DND-41 (cell line): Measurements from ENCODE around the gene TPRN.

Experiments used
- CTCF ChIP-seq: IDR thresholded peaks from 2 replicates; pipeline ENCODE4 v1.5.1; 2012; ENCODE audit warnings: borderline replicate concordance, low read length, moderate library complexity, mild to moderate bottlenecking; ENCODE audit not compliant: poor library complexity, severe bottlenecking; ENCODE audit errors: extremely low read depth
- EZH2 ChIP-seq: IDR thresholded peaks from 3 replicates; pipeline ENCODE4 v1.6.1; 2012; ENCODE audit warnings: borderline replicate concordance, low read depth, mild to moderate bottlenecking, moderate library complexity, low read length, inconsistent platforms; ENCODE audit not compliant: severe bottlenecking

- no peak for TF ChIP-seq EZH2
- no peak for TF ChIP-seq CTCF
These were observed 37.5 kb upstream of the TPRN start for GRCh38 chr9:137237759-137238726.
